Measurements from ENCODE around the gene DEFB125.
"Not testable (repeated sequence)": the region's sequence is repeated elsewhere in the genome, so short reads cannot be mapped to it uniquely, and the experiment has no call there.

Gene DEFB125, protein sequence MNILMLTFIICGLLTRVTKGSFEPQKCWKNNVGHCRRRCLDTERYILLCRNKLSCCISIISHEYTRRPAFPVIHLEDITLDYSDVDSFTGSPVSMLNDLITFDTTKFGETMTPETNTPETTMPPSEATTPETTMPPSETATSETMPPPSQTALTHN

GRCh38 chr20:87401-87800, at the start of gene DEFB125:
Gene DEFB125 (plus strand): TSS chr20:87672. CDS start chr20:87710, 38 bp downstream.
- DNase-seq, result no peak

DNA sequence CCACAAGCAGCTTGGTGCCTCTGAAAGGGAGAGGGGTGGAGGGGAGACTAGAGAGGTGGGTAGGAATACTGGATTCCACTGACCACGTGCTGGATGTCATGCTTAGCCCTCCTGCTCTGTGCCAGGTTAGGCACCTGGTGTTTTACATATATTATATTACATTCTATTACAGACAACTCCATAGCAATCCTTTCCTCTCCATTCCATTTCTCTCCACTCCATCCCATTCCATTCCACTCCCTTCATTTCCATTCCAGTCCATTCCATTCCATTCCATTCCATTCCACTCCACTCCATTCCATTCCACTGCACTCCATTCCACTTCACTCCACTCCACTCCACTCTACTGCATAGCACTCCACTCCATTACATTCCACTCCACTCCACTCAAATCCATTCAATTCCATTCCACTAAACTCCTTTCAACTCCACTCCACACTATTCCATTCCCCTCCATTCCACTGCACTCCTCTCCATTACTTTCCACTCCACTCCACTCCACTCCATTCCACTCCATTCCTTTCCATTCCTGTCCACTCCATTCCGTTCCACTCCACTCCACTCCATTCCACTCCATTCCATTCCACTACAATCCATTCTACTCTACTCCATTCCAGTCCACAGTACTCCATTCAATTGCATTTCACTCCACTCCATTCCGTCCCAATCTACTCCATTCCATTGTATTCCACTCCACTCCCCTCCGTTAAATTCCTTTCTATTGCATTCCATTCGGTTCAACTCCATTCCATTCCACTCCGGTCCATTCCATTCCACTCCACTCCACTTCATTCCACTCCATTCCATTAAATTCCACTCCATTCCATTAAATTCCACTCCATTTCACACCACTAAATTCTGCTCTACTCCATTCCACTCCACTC, 27.2 kb upstream of the DEFB125 start:
- DNase-seq, result no peak

GRCh38 chr20:61230-61629, 26.2 kb upstream of the DEFB125 start:
- DNase-seq, result no peak

DNA sequence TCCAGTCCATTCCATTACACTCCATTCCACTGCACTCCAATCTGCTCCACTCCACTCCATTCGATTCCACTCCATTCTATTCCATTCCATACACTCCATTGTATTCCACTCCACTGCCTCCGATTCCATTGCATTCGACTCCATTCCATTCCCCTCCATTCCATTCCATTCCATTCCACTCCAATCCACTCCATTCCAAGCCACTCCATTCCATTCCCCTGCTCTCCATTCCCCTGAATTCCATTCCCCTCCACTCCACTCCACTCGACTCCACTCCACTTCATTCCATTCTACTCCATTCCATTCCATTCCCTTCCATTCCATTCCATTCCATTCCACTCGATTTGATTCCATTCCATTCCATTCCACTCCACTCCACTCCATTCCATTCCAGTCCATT, 25.7 kb upstream of the DEFB125 start:
- DNase-seq, result no peak

DNA sequence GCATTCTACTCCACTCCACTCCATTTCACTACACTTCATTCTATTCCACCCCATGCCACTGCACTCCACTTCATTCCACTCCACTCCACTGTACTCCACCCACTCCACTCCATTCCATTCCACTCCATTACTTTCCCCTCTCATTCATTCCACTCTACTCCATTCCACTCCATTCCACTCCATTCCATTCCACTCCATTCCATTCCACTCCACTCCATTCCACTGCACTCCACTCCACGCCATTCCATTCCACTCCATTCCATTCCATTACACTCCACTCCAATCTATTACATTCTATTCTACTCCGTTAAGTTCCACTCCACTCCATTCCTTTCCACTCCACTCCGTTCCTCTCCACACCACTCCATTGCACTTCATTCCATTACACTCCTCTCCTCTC, 25.0 kb upstream of the DEFB125 start:
- DNase-seq, result no peak

DNA sequence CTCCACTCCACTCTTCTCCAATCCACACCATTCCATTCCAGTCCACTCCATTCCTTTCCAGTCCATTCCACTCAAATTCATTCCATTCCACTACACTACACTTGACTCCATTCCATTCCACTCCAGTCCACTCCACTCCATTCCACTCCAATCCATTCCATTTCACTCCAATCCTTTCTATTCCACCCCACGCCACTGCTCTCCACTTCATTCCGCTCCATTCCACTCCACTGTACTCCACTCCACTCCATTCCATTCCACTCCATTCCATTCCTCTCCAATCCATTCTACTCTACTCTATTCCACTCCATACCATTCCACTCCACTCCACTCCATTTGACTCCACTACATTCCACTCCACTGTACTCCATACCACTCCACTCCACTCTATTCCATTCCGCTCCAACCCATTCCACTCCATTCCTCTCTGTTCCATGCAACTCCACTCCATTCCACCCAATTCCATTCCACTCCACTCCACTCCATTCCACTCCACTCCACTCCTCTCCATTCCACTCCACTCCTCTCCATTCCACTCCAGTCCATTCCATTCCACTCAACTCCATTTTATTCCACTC, 23.4 kb upstream of the DEFB125 start:
- DNase-seq, result no peak

DNA sequence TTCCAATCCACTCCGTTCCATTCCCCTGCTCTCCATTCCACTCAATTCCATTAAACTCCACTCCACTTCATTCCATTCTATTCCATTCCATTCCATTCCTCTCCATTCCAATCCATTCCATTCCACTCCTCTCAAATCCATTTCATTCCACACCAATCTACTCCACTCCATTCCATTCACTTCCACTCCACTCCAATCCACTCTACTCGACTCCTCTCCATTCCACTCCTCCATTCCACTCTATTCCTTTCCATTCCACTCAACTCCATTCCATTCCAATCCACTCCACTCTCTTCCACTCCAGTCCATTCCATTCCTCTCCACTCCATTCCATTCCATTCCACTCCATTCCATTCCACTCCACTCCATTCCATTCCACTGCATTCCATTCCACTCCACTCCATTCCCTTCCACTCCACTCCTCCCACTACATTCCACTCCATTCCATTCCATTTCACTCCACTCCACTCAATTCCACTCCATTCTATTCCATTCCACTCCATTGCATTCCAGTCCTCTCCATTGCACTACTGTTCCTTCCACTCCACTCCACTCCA, 22.6 kb upstream of the DEFB125 start:
- DNase-seq, result no peak

DNA sequence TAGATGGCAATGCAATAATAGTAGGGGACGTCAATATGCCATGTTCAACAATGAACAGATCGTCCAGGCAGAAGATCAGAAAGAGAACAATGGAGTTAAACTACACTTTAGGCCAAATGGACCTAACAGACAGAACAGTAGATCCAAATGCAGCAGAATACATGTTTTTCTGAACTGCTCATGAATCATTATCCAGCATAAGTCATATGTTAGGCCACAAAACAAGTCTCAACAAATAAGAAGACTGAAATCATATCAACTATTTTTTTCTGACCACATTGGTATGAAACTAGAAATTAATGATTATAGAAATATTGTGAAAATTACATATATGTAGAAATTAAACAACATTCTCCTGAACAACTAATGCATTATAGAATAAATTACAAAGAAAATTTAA, 10.2 kb upstream of the DEFB125 start:
- DNase-seq, result no peak

- DNase-seq, result no peak
Observed at GRCh38 chr20:78338-78737, 9.1 kb upstream of the DEFB125 start.

DNA sequence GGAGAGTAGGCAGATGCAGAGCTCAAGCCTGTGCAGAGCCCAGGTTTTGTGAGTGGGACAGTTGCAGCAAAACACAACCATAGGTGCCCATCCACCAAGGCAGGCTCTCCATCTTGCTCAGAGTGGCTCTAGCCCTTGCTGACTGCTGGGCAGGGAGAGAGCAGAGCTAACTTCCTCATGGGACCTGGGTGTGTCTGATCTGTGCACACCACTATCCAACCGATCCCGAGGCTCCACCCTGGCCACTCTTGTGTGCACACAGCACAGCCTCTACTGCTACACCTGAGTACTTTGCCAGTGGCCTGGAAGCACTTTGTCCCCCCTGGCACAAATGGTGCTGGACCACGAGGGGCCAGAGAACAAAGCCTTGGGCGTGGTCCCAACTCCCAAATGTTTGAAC, 7.9 kb upstream of the DEFB125 start:
- DNase-seq, result no peak

- DNase-seq, result no peak
Observed at GRCh38 chr20:90651-91050, 3.2 kb downstream of the DEFB125 start.

DNA sequence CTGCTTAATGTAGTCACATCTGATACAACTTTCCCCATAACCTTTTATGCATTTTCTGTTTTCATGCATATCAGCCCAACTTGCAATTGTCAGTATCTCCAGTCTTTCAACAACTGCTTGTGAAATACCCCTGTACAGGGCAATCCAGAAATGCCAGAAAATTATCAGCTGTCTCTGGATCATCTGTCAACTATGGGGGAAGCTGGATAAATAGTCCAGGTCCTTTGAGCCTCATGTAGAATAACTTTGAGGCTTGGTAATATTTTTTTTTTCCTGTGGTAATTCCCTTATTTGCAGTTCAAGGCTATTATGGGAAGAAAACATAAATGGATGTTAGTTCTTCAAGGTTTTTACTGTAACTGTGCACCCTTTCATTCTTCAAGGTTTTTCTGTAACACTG, 6.2 kb downstream of the DEFB125 start:
- DNase-seq, result no peak

DNA sequence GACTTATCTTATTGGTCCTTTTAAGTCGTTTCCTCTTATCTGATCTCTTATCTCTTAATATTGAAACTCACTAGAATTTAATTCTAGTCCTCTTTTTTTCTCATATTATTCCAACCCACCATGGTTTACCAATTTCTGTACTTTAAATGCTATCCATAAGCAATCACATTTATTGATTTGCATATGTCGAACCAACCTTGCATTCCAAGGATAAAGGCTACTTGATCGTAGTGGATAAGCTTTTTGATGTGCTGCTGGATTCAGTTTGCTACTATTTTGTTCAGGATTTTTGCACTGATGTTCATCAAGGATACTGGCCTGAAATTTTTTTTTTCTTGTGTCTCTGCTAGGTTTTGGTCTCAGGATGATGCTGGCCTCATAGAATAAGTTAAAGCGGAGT, 7.7 kb downstream of the DEFB125 start:
- no peak for DNase-seq

GRCh38 chr20:97691-98090, 10.2 kb downstream of the DEFB125 start:
- not testable (repeated sequence) for DNase-seq

GRCh38 chr20:101975-102374, 14.5 kb downstream of the DEFB125 start:
- DNase-seq, result no peak

DNA sequence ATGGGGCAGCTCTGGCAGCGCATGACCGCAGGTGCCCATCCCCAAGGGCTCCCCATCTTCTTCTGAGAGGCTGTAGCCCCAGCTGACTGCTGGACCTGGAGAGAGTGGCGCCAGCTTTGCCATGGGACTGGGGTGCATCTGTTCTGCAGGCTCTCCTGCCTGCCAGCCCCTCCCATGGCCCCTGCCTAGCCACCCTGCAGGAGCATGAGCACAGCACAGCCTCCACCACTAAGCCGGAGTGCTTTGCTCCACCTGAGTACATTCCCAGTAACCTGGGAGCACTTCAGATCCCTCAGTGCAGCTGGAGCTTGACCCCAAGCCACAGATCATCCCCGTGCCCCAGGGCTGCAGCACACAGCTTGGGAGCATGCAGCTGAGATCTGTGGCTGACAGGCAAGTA, 16.0 kb downstream of the DEFB125 start:
- DNase-seq, result no peak

- DNase-seq, result no peak
Observed at GRCh38 chr20:112396-112795, 24.9 kb downstream of the DEFB125 start.

DNA sequence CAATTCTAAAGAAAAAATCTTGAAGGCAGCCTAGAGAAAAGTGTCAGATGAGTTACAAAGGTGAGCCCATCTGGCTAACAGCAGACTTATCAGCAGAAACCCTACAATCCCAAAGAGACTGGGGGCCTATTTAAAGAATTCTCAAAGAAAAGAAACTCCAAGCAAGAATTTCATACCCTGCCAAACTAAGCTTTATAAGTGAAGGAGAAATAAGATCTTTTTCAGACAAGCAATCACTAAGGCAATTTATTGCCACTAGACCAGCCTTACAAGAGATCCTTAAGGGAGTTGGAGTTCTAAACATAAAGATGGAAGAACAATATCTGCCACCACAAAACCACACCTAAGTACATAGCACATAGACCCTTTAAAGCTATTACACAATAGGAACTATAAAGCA, 30.0 kb downstream of the DEFB125 start:
- DNase-seq, result no peak

DNA sequence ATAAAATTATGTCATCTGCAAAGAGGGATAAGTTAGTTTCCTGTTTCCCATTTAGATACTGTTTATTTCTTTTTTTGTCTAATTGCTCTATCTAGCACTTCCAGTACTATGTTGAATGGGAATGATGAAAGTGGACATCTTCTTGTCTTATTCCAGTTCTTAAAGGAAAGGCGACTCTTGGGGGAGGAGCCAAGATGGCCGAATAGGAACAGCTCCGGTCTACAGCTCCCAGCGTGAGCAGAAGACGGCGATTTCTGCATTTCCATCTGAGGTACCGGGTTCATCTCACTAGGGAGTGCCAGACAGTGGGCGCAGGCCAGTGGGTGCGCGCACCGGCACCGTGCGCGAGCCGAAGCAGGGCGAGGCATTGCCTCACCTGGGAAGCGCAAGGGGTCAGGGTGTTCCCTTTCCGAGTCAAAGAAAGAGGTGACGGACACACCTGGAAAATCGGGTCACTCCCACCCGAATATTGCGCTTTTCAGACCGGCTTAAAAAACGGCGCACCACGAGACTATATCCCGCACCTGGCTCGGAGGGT, 42.4 kb downstream of the DEFB125 start:
- DNase-seq, result not testable (repeated sequence)

GRCh38 chr20:137668-138490, 50.4 kb downstream of the DEFB125 start:
- no peak for DNase-seq

GRCh38 chr20:142290-142689, 54.8 kb downstream of the DEFB125 start, which contains the start of gene DEFB126:
Gene DEFB126 (plus strand): TSS chr20:142590. CDS start chr20:142629, 39 bp downstream.
- DNase-seq, result no peak

DNA sequence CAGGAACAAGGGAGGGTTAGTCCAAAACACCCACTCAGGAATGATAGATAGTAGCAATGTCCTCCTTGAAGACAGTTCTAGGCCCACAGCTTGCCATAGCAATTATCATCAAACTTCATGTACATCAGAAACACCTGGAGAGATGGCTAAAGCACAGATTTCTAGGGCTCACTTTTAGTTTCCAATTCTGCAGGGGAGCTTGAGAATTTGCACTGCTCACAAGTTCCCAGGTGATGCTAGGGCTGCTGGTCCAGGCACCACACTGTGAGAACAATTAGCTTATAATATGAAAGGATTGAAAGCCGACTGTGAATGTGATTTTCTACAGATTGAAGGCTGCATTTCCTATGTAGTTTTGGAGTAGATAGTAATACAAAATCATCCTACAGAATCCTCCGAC, 58.4 kb downstream of the DEFB125 start:
- no peak for DNase-seq
